Measurements from ENCODE around the gene MAP3K5.

DNA sequence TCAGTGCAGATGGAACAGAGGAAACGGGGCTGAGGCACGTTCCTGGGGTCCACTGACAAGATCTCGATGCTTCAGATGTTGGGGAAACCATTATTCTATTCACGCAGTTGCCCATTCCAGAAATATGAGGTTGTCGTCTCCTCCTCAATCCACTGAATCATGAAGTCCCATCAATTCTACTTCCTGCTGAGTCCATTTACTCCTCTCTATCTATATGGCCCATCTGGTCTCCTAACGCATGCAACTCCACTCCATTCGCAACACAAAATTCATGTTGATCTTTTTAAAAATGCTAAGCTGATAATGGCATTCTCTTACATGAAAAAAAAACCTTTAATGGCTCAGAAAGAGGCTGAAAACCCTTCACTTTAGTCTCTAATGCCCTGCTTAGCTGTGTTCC is 37.5 kb downstream of the MAP3K5 start:
- no peak for TF ChIP-seq CTCF (IDR thresholded peaks at IDR 0.05)
- no peak for TF ChIP-seq POLR2A (IDR thresholded peaks at IDR 0.05)

Data from vagina (tissue), 2 donors.